Loucy (cell line): ENCODE results near the gene GTF3C1.

Experiments used
- CTCF ChIP-seq: fragments of 200-600 bp; sonication (generic); conservative IDR thresholded peaks from 2 replicates; pipeline ENCODE4 v1.5.1; 2014; ENCODE audit warnings: mild to moderate bottlenecking, antibody characterized with exemption, low read length
- EZH2phosphoT487 ChIP-seq: fragments of 200-600 bp; IDR thresholded peaks from 2 replicates; pipeline ENCODE4 v1.6.1; 2018; ENCODE audit warnings: antibody characterized with exemption, mild to moderate bottlenecking, moderate library complexity, borderline replicate concordance

DNA sequence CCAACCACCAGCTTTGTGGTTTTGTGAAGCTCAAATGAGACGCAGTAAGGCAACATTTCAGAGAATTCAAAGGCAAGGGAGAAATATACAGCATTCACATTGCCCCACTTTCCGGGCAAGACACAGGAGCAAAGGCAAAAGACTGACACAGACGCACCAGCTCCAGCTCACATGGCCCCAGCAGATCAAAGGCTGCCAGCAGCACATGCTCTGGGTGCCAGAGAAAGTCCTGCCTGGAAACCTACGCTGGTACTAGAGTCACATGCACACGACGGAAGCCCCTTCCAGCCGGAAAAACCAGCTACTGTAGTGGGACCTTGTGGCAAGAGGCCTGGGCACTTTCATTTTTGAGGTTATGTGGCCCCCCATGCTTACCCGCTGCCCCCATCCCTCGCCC, 50.1 kb downstream of the GTF3C1 start:
- TF ChIP-seq CTCF (no peak), EZH2phosphoT487 (no peak)
